KMS-11 (cell line): Measurements from ENCODE around the gene COPE.

Experiments used
- H2AFZ ChIP-seq: fragments of 200-600 bp; sonication (generic); 2 replicates; pipeline ENCODE4 v1.6.1; 2016; ENCODE audit warnings: antibody characterized with exemption, mixed run types, low read depth
- H3K27ac ChIP-seq: fragments of 200-600 bp; sonication (generic); 2 replicates; pipeline ENCODE4 v1.6.1; 2016; ENCODE audit warnings: mild to moderate bottlenecking, mixed run types
- H3K27me3 ChIP-seq: fragments of 200-600 bp; sonication (generic); 2 replicates; pipeline ENCODE4 v1.6.1; 2017; ENCODE audit warnings: mild to moderate bottlenecking, low read depth, mixed run types, moderate library complexity; ENCODE audit not compliant: insufficient read depth
- H3K36me3 ChIP-seq: fragments of 200-600 bp; sonication (generic); 2 replicates; pipeline ENCODE4 v1.6.1; 2017; ENCODE audit warnings: mild to moderate bottlenecking, mixed run types; ENCODE audit not compliant: insufficient read depth
- H3K4me1 ChIP-seq: fragments of 200-600 bp; sonication (generic); 2 replicates; pipeline ENCODE4 v1.6.1; 2016; ENCODE audit warnings: mild to moderate bottlenecking, low read depth, mixed run types; ENCODE audit not compliant: poor library complexity, severe bottlenecking
- H3K4me2 ChIP-seq: fragments of 200-600 bp; sonication (generic); 2 replicates; pipeline ENCODE4 v1.7.0; 2016; ENCODE audit warnings: mild to moderate bottlenecking, mixed run types
- H3K4me3 ChIP-seq: fragments of 200-600 bp; sonication (generic); IDR thresholded peaks from 2 replicates; pipeline ENCODE4 v1.6.1; 2017; ENCODE audit warnings: low read depth, low read length, mixed read lengths; ENCODE audit not compliant: insufficient read depth
- H3K79me2 ChIP-seq: fragments of 200-600 bp; sonication (generic); 2 replicates; pipeline ENCODE4 v1.6.1; 2016; ENCODE audit warnings: low read depth, mixed run types; ENCODE audit not compliant: insufficient read depth
- H3K9ac ChIP-seq: fragments of 200-600 bp; sonication (generic); 2 replicates; pipeline ENCODE4 v1.6.1; 2016; ENCODE audit warnings: mild to moderate bottlenecking, mixed run types
- H4K20me1 ChIP-seq: fragments of 200-600 bp; sonication (generic); 2 replicates; pipeline ENCODE4 v1.6.1; 2016; ENCODE audit warnings: mild to moderate bottlenecking, mixed run types; ENCODE audit not compliant: insufficient read depth
- CTCF ChIP-seq: fragments of 200-600 bp; sonication (generic); conservative IDR thresholded peaks from 2 replicates; pipeline ENCODE4 v1.6.1; 2017; ENCODE audit warnings: low read depth, mild to moderate bottlenecking, antibody characterized with exemption, low read length, moderate library complexity, mixed read lengths

COPE gene

GRCh38 chr19:18897094-18898029, 21.8 kb downstream of the COPE start:
- H2AFZ ChIP-seq, result no peak overlapping the region
- H3K4me2 ChIP-seq, result no peak overlapping the region
- TF ChIP-seq CTCF, result no peak
- H3K4me3 ChIP-seq, result no peak overlapping the region
- H3K79me2 ChIP-seq, result no peaks in the 10 kb centered on the region
- no peaks in the 10 kb centered on the region for H4K20me1 ChIP-seq
- H3K4me1 ChIP-seq, result no peaks in the 10 kb centered on the region
- peaks cover 37% of the 10 kb centered on the region; the same call in 1 of the 2 replicates for H3K27me3 ChIP-seq
- no peak overlapping the region for H3K9ac ChIP-seq
- no peak overlapping the region for H3K27ac ChIP-seq
- H3K36me3 ChIP-seq, result no peaks in the 10 kb centered on the region

GRCh38 chr19:18896421-18896841, 22.8 kb downstream of the COPE start:
- Histone ChIP-seq H3K4me3 (no peak overlapping the region), H3K4me1 (no peaks in the 10 kb centered on the region), H3K36me3 (no peaks in the 10 kb centered on the region), H3K79me2 (no peaks in the 10 kb centered on the region), H4K20me1 (no peaks in the 10 kb centered on the region), H3K9ac (no peak overlapping the region), H3K27ac (no peak overlapping the region), H3K27me3 (peaks cover 43% of the 10 kb centered on the region; the same call in 1 of the 2 replicates), H2AFZ (no peak overlapping the region), H3K4me2 (no peak overlapping the region)
- TF ChIP-seq CTCF, result no peak

GRCh38 chr19:18895824-18896341, 23.3 kb downstream of the COPE start, which contains the start of gene CERS1:
Gene CERS1 (minus strand): TSS chr19:18896158. CDS start chr19:18896072, 86 bp downstream.
- Histone ChIP-seq H2AFZ (no peak within 1 kb of the TSS), H3K4me3 (no peak within 1 kb of the TSS), H3K27me3 (peaks cover 46% of the 10 kb centered on the region; the same call in 1 of the 2 replicates), H3K9ac (no peak within 1 kb of the TSS), H3K27ac (no peak within 1 kb of the TSS), H3K4me1 (no peaks in the 10 kb centered on the region), H3K4me2 (no peak within 1 kb of the TSS; the same call in 1 of the 2 replicates), H3K79me2 (no peaks in the 10 kb centered on the region), H4K20me1 (no peaks in the 10 kb centered on the region), H3K36me3 (no peaks in the 10 kb centered on the region)
- no peak for TF ChIP-seq CTCF

- TF ChIP-seq CTCF, result no peak
- peaks cover 49% of the 10 kb centered on the region; the same call in 1 of the 2 replicates for H3K27me3 ChIP-seq
Measured at GRCh38 chr19:18895038-18895823, 24.0 kb downstream of the COPE start.

More at GRCh38 chr19:18895038-18895823, 24.0 kb downstream of the COPE start:
- Histone ChIP-seq H3K79me2 (no peaks in the 10 kb centered on the region), H3K9ac (no peak overlapping the region), H3K4me3 (no peak overlapping the region), H3K4me1 (no peaks in the 10 kb centered on the region), H3K4me2 (no peak overlapping the region; the same call in 1 of the 2 replicates), H3K27ac (no peak overlapping the region), H4K20me1 (no peaks in the 10 kb centered on the region), H3K36me3 (no peaks in the 10 kb centered on the region), H2AFZ (no peak overlapping the region)
